NCI-H2081 treated with DMSO at 0.1 percent for 48 hours (cell line): Measurements from ENCODE around the gene PKNOX2.

Experiments
- DNase-seq: peaks from one replicate; lab custom pipeline; 2025; lab: John Stamatoyannopoulos, UW

Gene PKNOX2

GRCh38 chr11:125445731-125446130 lies 281.2 kb downstream of the PKNOX2 start:
- no peak for DNase-seq

GRCh38 chr11:125446279-125446678 lies 281.7 kb downstream of the PKNOX2 start:
- DNase-seq, result no peak

- DNase-seq, result no peak
Measured at GRCh38 chr11:125447721-125448120, 283.2 kb downstream of the PKNOX2 start.

GRCh38 chr11:125448136-125448535 lies 283.6 kb downstream of the PKNOX2 start:
- DNase-seq, result no peak

GRCh38 chr11:125449565-125449964 lies 285.0 kb downstream of the PKNOX2 start:
- DNase-seq, result no peak

- no peak for DNase-seq
Measured at GRCh38 chr11:125451400-125452124, 287.0 kb downstream of the PKNOX2 start.

GRCh38 chr11:125452125-125452470 lies 287.5 kb downstream of the PKNOX2 start:
- no peak for DNase-seq

- DNase-seq, result no peak
Measured at GRCh38 chr11:125454047-125454446, 289.5 kb downstream of the PKNOX2 start.

- no peak for DNase-seq
Measured at GRCh38 chr11:125455851-125456250, 291.3 kb downstream of the PKNOX2 start.

GRCh38 chr11:125457814-125458343 lies 293.3 kb downstream of the PKNOX2 start:
- DNase-seq, result no peak

GRCh38 chr11:125460275-125460674 lies 295.7 kb downstream of the PKNOX2 start:
- no peak for DNase-seq

- DNase-seq, result no peak
Measured at GRCh38 chr11:125463590-125464269, 299.2 kb downstream of the PKNOX2 start.

- no peak for DNase-seq
Measured at GRCh38 chr11:125464270-125464662, 299.7 kb downstream of the PKNOX2 start.

GRCh38 chr11:125464666-125465065 lies 300.1 kb downstream of the PKNOX2 start:
- no peak for DNase-seq

GRCh38 chr11:125465255-125465654 lies 300.7 kb downstream of the PKNOX2 start:
- DNase-seq, result no peak

GRCh38 chr11:125465701-125466100 lies 301.1 kb downstream of the PKNOX2 start:
- no peak for DNase-seq

GRCh38 chr11:125468025-125468424 lies 303.5 kb downstream of the PKNOX2 start:
- DNase-seq, result no peak

GRCh38 chr11:125468852-125469251 lies 304.3 kb downstream of the PKNOX2 start:
- DNase-seq, result no peak

GRCh38 chr11:125470355-125470754 lies 305.8 kb downstream of the PKNOX2 start:
- DNase-seq, result no peak

- no peak for DNase-seq
Measured at GRCh38 chr11:125476721-125477120, 312.2 kb downstream of the PKNOX2 start.

GRCh38 chr11:125479137-125479536 lies 314.6 kb downstream of the PKNOX2 start:
- no peak for DNase-seq

- no peak for DNase-seq
Measured at GRCh38 chr11:125481531-125481930, 317.0 kb downstream of the PKNOX2 start.
